Measurements from ENCODE around the gene FAF1.

GRCh38 chr1:50930965-50931737, 28.9 kb downstream of the FAF1 start:
- TF ChIP-seq POLR2A (IDR thresholded peaks at IDR 0.05; ENCODE audit: low read depth, low read length), result no peak
- no peak for TF ChIP-seq CTCF (IDR thresholded peaks at IDR 0.05; ENCODE audit: extremely low read depth in 1 of 2, insufficient read depth in 1 of 2, low read depth in 1 of 2, low read length in 2 of 2)
- no peak for TF ChIP-seq EZH2 (IDR thresholded peaks at IDR 0.05; ENCODE audit: borderline replicate concordance, low read depth, low read length, severe bottlenecking)
- TF ChIP-seq MAX (IDR thresholded peaks at IDR 0.05; ENCODE audit: insufficient read depth, insufficient read length), result no peak
